Stimulated activated CD4-positive, alpha-beta T cell treated with anti-CD3 and anti-CD28 coated beads, Interleukin-4, amount 100 ng/mL, for 1 hour (primary cell): Measurements from ENCODE around the gene PGLYRP2.

Experiments
- DNase-seq: peaks from one replicate; pipeline ENCODE4 v3.0.0-alpha.2; 2020

The PGLYRP2 gene

DNA sequence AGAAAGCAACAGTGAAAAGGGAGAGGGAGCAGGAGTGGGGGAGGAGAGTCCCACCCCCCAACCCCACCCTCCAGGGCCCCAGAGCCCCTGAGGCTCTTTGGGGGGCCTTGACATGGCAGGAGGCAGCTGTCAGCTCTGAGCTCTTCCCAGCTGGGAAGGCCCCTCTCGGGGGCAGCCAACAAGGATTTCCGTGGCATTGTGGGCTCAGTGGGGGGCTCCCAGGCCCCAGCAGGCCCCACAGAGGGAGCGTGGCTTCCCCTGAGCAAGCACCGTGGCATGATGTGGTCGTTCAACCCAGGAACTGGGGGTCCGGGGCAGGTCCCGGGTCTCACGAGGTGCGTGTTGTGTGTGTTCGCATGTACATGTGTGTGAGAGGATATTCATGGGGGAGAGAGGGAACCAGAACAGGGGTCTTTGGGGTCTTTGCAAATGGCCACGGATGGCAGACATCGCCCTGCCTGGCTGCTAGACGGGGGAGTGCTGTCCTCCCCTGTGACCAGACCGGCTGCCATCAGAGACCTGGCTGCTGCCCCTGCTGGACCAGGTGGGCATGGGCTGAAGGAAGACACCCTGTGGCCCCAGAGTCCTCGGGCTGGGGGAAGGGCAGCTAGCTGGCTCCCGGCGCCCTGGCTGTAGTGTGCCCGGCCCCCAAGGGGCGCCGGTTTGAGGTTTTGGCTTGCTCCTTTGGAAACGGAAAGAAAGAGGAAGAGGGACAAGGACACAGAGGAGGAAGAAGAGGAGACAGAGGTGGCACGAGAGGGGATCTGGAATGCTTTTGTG lies 56.8 kb downstream of the PGLYRP2 start:
- DNase-seq: no peak

DNA sequence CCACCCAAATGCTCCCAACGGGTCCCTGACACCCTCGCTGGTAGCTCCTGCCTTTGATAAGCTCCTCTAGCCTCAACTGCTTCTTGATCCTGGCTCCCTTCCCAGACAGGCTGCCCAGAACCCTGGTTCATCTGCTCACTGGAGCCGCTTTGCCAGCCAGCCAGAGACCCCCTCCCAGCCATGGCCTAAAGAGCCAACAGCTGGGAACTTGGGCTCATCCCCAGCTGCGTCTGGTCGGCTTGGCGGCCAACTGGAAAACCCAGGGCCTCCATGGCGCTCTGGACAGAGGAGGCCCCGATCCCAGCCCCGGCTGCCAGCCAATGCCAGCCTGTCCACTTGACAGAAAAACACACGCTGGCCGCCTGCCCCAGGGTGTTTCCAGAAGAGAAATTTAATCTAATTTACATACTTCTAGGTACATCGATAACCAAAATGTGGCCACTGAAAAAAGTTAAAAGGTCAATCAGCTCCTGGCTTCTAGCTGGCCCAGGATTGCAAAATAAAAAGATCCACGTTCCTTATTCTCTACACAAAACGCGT lies 57.5 kb downstream of the PGLYRP2 start:
- no peak for DNase-seq

DNA sequence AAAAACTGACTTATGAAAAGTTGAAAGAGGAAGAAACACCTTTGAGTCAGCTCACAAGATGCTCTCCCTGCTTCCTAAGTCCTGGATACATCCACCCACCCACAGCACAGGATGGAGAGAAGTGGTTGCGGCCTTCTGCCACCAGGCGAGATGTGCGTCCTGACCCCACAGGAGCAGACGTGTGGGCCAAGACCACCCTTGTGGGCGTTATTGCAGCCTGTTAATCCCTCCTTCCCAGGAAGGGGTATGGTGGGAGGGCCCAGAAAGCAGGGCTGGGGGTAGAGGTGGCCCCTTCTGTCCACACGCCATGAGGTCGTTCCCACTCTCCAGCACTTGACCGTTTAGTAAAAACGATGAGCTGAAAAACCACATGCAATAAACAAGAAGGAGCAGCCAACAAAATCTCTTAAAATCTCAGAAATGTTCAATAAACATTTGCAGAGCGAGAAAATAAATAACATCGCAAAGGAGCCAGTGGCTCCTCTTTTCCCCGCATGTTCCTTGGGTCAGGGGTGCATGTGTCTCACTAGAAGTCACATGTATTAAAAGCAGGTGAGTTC lies 58.1 kb downstream of the PGLYRP2 start:
- DNase-seq: no peak

DNA sequence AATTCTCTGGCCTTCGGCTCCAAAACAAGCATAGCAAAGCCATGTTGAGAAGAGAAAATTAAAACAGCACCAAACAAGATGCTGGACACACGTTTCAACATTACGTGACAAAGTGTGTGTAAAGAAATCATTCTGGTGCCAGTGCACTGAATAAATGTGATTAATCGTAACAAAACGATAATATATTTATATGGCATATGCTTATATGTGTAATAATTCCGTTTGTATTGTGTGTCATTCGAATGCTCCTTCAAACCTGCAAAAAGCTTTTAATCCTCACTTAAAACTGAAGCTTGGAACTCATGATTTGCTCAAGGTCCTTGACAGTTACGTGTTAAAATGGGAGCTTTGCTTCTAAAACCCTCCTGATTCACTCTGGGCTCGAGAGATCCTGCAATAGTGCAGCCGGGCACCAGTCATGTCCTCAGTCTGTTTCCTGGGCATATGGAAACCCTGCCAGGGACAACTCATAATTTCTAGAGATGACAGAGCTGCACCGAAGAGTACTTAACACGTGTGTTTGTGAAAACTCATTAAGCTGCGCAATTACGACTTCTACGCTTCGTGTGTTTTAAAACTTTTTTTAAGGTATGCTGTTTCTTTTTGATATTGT lies 59.8 kb downstream of the PGLYRP2 start:
- no peak for DNase-seq
